ENCODE results near the gene SLC22A23.

Gene SLC22A23

GRCh38 chr6:3280866-3281465 is 175.9 kb downstream of the SLC22A23 start:
- DNase-seq: no peak

GRCh38 chr6:3280091-3280490 is 176.8 kb downstream of the SLC22A23 start:
- DNase-seq: no peak

- DNase-seq: no peak
Observed at GRCh38 chr6:3278691-3279090, 178.2 kb downstream of the SLC22A23 start.

GRCh38 chr6:3277851-3278416 is 178.9 kb downstream of the SLC22A23 start:
- no peak for DNase-seq

- no peak for DNase-seq
Observed at GRCh38 chr6:3277251-3277650, 179.6 kb downstream of the SLC22A23 start.

- no peak for DNase-seq
Observed at GRCh38 chr6:3276174-3277167, 180.4 kb downstream of the SLC22A23 start.

GRCh38 chr6:3273707-3274521 is 182.9 kb downstream of the SLC22A23 start:
- DNase-seq: no peak

GRCh38 chr6:3272911-3273547 is 183.8 kb downstream of the SLC22A23 start:
- DNase-seq: no peak

GRCh38 chr6:3271756-3272155 is 185.1 kb downstream of the SLC22A23 start:
- no peak for DNase-seq

- no peak for DNase-seq
Observed at GRCh38 chr6:3270258-3270657, 186.6 kb downstream of the SLC22A23 start.

GRCh38 chr6:3269281-3269975 is 187.4 kb downstream of the SLC22A23 start:
- no peak for DNase-seq

- DNase-seq: no peak
Observed at GRCh38 chr6:3268680-3269079, 188.2 kb downstream of the SLC22A23 start.

- no peak for DNase-seq
Observed at GRCh38 chr6:3267162-3267561, 189.7 kb downstream of the SLC22A23 start.

GRCh38 chr6:3266170-3266569 is 190.7 kb downstream of the SLC22A23 start:
- DNase-seq: no peak

- no peak for DNase-seq
Observed at GRCh38 chr6:3265671-3266070, 191.2 kb downstream of the SLC22A23 start.

- no peak for DNase-seq
Observed at GRCh38 chr6:3264356-3264755, 192.5 kb downstream of the SLC22A23 start.

- no peak for DNase-seq
Observed at GRCh38 chr6:3263096-3263495, 193.8 kb downstream of the SLC22A23 start.

GRCh38 chr6:3261921-3262320 is 194.9 kb downstream of the SLC22A23 start:
- DNase-seq: no peak

- DNase-seq: no peak
Observed at GRCh38 chr6:3261518-3261820, 195.4 kb downstream of the SLC22A23 start.

GRCh38 chr6:3260772-3261517 is 195.9 kb downstream of the SLC22A23 start:
- DNase-seq: no peak

GRCh38 chr6:3260296-3260695 is 196.6 kb downstream of the SLC22A23 start:
- DNase-seq: no peak

Measured in activated gamma-delta T cell (primary cell).